GM18499 (cell line): Measurements from ENCODE around the gene UBAC2.
"Not testable (repeated sequence)": the region's sequence is repeated elsewhere in the genome, so short reads cannot be mapped to it uniquely, and the experiment has no call there.

Experiments
- ATAC-seq: cut with Tn5 transposase; IDR thresholded peaks from one replicate; pipeline ENCODE4 v1.9.1; 2021; ENCODE audit warnings: moderate number of reproducible peaks; ENCODE audit not compliant: insufficient read depth, unreplicated experiment

The UBAC2 gene

DNA sequence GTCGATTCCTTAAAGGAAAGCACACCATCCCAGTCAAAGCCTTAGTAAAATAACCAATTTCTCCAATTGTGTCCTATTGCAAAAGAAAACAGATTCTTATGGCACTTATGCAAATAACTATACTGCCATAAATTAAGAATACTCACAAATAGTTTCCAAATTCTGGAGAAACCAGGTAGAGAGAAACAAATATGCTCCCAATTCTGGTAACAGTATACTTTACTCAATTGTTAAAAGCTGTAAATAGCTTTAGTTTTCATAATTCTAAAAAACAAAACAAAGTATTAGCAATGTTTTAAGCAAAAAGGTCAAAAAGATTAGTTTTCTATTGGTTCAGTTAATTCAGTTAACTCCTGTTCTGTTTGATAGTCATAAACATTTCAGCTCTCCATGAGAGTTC is 18.2 kb upstream of the UBAC2 start:
- no peak for ATAC-seq

DNA sequence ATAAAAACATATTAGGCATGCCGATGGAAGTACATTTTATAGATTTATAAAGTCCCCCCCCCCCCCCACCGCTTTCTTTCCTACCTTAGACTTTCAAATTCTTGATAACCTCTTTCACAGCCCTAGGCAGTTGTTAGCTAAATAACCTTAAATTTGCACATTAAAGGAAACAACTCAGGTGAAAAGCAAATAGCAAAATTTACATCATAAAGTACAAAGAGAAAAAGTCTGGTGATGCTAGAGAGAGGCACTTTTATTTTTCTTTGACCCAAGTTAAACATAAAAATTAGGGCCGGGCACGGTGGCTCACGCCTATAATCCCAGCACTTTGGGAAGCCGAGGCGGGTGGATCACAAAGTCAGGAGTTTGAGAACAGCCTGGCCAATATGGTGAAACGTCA is 15.0 kb upstream of the UBAC2 start:
- ATAC-seq: no peak

DNA sequence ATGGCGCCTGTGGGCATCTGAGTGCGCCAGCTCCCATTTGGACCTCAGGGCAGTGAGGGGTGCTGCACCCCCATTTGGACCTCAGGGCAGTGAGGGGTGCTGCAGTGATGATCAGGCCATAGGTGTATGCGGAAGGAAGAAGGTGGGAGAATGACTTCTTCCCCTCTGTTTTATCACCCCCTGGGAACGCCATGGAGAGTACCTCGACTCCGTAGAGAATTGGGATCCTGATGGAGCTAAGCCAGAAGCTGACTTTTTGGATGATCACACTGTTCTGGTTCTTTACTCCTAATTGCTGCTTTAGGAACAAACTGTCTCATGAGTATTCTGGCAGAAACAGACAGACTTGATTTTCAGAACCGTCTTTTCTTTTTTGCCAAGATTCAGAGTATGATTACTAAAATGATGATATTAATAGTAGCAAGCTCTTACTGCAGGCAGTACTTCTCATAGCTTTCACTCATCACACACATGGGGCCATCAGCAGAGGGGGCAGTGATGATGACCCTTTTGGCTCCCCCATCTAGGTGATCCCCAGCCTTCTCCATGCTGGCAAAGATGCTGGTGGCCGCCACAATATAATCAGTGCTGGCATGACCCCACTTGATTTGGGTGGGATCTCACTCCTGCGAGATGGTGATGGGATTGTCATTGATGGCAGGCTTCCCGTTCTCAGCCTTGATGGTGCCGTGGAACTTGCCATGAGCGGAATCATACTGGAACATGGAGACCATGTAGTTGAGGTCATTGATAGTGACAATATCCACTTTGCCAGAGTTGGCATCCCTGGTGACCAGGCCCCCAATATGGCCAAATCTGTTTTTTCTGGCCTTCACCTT is 10.3 kb upstream of the UBAC2 start:
- no peak for ATAC-seq

DNA sequence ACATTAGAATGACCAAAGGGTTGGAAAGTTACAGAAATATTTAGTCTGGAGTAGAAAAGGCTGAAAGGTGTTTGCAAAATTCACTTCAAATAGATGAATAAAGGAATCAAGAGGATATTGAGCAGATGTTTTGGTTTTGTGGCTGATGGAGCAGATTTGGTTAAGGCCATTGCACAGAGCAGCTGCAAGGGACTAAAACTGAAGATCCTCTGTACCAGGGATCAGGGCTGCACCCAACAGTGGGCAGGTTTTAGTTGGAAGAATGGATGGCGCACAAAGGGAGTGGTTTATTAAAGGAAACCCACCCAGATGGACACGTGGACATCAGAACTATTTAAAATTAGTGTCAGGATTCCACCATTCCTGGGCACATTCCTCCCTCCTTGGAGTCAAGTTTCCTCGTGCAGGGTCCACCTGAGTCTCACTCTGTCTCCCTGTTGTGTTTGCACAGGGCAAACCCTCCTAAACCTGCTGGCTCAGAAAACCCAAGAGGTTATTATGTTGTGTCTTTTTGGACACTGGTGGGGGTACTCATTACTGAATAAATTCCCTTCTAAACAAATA is 9.2 kb upstream of the UBAC2 start:
- no peak for ATAC-seq

DNA sequence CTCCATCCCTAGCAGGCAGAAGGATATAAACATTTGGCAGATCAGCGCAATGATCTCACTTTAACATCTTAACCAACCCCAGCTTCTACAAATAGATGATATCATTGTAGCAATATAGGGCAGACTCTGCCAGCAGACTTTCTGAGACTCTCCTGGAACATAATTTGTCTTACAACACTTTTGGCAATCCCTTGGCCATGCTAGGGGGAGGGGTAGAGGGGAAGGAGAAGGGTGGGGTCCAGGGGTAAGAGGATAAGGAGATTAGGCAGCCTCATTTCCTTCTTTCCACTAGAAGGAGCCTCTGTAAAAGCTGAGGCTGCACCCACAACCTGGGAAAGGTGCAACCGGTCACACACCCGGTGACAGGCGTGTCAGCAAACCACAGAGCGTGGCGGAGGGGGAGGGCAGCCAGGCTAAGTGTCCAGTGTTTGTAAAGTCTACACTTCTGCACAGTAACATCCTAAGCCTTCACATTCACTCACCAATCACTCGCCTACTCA is 8.7 kb upstream of the UBAC2 start:
- ATAC-seq: no peak

DNA sequence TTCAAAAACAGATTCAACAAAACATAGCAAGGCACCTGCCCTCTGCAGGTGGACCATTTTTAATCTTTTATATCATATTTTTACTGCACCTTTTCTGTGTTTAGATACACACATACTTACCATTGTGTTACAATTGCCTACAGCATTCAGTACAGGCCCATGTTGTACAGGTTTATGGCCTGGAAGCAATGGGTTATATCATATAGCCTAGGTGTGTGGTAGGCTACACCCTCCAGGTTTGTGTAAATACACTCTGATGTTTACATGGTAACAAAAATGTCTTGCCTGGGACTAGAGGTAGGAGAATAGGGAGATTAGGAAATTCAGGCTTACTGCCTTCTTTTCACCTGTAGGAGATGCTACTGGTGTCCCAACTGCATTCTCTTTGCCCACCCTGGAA is 8.2 kb upstream of the UBAC2 start:
- ATAC-seq: no peak

DNA sequence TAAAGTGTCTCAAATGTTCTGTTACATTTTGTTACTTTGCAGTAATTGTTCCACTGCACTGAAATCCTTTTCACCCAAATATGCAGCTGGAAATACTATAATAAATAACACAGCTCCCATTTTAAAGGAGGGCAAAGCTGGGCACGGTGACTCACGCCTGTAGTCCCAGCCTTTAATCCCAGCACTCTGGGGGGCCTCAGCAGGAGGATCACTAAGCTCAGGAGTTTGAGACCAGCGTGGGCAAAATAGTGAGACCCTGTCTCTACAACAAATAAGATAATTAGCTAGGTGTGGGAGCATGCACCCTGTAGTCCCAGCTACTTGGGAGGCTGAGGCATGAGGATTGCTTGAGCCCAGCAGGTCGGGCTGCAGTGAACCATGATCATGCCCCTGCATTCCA is 7.5 kb upstream of the UBAC2 start:
- no peak for ATAC-seq

DNA sequence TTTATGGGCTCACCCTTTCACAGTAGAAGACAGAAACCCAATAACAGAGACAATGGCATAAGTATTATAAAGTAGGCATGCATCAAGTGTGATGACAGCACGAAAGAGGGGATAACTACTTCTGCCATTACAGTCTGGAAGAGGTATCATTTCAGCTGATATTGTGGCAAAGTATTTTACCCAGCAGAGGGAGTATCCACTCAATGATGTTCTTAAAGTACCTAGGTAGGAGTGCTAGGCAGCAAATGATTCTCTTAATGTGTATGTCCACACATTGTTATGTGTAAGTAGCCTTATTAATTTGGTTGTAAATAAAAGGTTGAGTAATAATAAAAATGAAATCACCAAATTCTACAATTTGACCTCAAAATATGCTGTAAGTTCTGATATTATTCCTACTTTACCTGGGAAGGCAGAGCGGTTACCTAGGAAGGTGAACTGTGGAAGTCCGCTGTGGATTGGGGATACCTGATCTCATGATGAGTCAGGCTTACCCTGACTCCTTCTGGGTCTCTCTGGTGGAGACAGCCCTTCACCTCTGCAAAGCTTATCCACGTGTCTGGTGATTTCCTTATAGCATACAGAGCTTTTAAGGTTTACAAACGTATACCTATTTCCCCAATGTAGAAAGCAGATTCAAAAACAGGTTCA is 4.1 kb upstream of the UBAC2 start:
- no peak for ATAC-seq

DNA sequence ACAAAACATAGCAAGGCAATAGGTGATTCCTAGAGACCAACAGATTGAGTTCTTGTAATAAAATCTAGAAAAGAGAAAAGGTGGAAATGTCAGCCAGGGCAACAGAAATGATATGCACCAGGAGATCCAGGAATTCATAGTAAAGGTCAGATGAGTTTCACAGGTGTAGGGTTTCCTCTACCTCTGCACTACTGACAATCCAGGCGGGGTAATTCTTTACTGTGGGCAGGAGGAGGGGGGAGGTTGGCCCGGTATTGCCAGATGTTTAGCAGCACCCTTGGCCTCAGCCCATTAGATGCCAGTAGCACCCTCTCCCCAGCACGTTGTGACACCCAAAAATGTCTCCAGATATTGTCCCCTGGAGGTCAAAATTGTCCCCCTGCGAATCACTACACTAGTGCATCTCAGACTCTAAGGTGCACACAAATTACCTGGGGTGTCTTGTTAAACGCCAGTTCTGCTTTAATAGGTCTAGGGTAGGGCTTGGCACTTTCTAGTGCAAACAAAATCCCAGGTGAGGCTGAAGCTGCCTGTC is 3.5 kb upstream of the UBAC2 start:
- no peak for ATAC-seq

DNA sequence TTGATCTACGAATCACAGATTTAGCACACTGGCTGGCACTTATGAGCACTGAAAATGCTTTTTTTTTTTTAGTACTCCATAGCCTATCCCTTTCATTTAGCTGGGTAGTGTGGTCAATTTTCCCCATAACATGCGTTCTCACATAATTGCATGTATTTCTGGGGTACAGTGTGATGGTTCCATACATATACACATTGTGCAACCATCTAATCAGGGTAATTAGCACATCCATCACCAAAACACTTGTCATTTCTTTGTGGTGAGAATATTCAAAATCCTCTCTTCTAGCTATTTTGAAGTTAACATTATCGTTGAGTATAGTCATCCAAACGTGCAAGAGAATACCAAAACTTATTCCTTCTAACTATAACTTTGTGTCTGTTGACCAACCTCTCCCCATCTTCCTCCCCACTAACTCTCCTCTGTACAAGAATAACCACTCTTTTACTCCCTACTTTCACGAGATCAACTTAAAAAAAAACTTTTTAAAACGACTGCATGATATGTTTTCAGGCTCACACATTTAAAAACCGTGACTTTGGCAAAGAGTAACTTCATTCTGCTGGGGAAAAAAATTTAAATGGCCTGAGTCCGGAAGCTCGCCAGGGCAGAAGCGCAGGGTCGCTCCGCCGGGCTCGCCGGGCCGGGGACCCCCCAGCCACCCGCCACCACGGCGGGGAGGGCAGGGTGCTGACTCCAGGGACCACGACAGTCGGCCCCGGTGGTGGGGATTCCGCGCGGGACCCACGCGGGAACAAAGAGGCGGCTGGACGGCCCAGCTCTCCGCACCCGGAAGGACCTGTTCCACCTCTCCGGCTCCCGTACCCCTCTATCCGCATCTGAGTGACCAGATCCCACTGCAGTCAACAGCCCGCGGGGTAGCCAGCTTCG is 868 bp upstream of the UBAC2 start:
- ATAC-seq: no peak

DNA sequence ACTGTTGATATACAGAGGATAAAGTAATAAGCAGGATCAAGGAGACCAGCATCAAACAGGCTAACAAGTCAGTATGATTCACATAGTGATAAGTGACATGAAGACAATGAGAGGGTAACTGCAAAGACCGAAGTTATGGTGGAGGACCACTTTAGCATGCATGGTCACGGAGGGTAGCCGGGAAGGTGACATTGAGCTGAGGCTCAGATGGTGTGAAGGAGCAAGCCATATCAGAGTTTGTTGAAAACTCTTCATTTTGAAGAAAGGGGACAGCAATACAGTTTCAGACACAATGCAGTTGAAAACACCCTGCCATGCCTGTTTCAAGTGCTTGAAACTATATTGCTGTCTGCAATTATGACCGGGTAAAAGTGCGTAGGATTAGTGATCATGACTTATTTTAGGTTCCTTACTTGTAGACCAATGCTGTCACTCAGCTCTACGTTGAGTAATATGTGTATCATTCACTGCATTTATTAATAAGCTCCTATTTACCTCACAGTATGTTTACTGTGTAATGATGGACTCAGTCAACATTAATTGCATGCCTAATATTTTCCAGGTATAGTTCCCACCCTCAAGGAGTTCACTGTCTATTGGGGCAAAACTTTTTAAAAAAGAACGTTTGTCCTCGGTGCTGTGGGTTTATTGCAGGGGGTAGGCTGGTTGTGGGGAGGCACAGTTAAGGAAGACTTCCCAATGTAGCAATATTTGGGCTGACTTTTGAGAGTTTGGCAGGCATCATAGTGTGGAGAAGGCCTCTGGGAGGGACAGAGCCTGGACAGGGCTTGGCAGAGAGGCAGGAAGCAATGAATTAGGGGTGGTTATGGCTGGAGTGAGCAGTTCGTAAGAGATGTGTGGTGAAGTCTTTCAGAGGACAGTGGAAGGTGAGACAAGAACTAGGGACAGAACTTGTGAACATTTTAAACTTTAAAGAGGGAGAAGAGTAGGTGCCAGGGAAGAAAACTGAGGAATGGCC is 3.2 kb downstream of the UBAC2 start:
- ATAC-seq: no peak

DNA sequence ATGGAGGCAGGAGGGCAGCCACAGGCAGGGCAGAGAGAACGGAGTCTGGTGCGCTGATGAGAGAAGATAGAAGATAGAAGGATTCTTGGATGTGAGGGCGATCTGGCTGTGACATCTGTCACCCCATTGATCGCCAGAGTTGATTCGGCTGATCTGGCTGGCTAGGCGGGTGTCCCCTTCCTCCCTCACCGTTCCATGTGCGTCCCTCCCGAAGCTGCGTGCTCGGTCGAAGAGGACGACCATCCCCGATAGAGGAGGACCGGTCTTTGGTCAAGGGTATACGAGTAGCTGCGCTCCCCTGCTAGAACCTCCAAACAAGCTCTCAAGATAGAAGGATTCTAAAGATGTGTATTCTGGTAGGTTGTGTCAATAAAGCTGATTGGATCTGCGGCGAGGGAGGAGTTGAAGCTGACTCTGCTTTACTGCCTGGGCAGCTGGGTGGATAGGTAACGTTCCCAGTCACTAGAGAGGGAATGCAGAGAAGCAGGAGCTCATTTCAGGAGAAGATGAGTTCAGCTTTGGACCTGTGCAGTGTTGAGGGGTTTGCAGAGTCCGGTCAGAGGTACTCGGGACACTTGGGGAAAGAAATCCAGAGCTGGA is 5.1 kb downstream of the UBAC2 start:
- ATAC-seq: no peak

DNA sequence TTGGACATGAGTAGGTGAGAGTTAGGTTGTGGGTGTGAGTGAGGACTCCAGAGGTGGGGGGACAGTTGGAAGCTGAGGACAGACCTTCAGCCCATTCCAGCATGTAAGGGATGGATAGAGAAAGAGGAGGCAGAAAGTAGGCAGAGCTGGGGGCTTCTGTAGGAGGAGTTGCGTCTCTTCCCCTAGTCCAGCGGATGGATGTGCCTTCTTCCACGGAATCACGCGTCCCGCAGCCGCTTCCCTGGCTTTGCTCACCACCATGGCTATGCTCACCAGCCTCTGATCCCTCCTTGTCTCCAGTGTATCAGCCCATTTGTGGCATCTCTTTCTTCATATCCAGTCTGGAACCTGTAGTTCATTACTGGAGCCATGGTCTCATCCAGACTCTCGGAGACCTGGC is 5.6 kb downstream of the UBAC2 start:
- no peak for ATAC-seq

DNA sequence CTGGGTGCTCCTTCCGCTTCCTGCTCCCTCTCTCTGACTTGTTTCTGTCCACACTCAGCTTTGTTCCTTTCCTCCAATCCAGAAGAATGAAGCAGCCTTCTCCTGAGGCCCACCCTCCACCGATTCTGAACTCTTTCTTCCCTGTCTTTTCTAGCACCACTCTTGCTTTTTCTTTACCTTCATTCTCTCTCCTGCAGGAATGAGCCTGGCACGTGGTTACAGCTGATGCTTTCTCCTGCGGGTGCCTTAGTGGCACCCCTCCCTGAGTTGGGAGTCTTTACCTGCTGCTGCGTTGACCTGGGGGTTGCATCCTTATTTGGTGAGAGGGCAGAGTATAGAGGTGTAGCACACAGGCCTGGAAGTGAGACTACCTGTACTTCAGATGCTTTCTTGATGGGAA is 6.2 kb downstream of the UBAC2 start:
- ATAC-seq: no peak

DNA sequence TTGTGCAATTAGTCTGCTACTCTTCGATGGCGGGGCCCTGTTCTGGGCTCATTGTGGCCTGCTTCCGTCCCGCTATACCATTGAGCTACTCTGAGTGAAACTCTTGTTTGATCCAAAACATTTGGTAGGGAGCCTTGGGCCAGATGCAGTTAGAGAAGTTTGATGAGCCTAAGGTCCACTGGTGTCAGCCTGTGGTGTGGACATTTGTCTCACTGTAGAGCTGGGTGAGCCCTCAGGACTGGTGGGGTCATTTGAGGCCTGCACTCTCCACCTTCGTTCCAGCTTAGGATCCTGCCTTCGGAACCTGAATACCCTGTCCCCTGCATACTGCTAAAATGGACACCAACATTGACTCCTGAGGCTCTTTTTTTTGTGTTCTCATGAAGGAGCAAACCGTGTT is 6.9 kb downstream of the UBAC2 start:
- ATAC-seq: no peak

DNA sequence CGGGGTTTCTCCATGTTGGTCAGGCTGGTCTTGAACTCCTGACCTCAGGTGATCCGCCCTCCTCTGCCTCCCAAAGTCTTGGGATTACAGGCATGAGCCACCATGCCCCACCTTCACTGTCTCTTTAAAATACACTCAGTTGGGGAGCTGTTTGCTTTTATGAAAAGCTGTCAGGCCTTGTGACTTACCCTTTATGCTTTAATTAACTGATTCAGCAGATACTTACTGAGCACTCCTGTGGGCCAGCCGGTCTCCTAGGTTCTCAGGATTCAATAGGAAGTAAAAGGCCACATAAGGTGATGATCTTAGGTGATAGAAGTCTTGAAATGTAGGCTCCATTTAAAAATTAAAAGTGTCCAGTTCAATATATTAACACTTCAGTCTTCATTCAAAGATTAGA is 7.5 kb downstream of the UBAC2 start:
- no peak for ATAC-seq

DNA sequence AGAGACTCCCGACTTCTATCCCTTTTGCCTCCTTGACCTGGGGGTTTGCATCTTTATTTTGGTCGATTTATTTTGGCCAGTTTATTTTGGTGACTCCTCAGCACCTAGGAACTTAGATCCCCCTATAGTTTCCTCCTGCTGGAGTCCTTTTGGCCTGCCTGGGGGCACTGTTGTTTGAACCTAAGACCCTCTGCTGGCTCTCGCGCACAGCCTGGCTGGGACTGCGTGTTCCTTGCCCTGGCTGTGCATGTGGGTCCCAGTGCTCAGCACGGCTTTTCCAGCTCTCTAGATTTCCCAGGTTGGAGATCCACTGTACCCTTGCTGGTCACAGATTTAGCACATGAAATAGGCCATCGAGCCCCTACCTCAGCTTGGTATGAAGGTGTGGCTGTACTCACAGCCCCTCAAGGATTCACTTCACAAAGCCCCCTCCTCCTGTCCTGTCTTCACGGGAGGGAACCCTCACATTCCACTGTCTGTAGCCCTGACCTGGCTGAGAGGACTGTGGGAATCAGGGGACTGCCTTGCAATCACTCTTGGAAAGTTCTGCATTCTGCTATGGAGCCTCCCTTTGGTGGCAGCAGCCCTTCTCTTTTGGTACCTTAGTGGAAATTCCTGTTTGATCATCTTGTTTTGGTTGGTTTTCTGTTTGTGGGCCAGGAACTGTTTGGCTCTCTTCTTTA is 8.3 kb downstream of the UBAC2 start:
- ATAC-seq: no peak

DNA sequence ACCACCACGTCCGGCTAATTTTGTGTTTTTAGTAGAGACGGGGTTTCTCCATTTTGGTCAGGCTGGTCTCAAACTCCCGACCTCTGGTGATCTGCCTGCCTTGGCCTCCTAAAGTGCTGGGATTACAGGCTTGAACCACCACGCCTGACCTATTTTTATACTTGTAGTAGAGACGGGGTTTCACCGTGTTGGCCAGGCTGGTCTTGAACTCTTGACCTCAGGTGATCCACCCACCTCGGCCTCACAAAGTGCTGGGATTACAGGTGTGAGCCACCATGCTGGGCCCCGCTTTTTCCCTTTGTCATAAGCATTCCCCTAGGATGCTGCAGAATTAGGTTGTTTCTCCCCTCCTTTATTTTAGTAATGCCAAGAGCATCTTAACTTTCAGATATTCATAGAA is 10.0 kb downstream of the UBAC2 start:
- not testable (repeated sequence) for ATAC-seq
